ENCODE results near the gene HMBS.
"Not testable (repeated sequence)": the region's sequence is repeated elsewhere in the genome, so short reads cannot be mapped to it uniquely, and the experiment has no call there.

Gene HMBS

GRCh38 chr11:119118946-119119345, 34.3 kb downstream of the HMBS start:
- no peak for DNase-seq (ENCODE audit: low spot score)

GRCh38 chr11:119120639-119121007, 35.9 kb downstream of the HMBS start:
- no peak for DNase-seq (ENCODE audit: low spot score)

GRCh38 chr11:119121008-119121810, 36.5 kb downstream of the HMBS start, which contains the start of gene HINFP:
Gene HINFP (plus strand): TSS chr11:119121580. CDS start chr11:119126945, 5,365 bp downstream.
- DNase-seq (ENCODE audit: low spot score), result peak; percentile 100

GRCh38 chr11:119121811-119122124, 37.1 kb downstream of the HMBS start:
- DNase-seq (ENCODE audit: low spot score), result no peak

GRCh38 chr11:119125821-119126220, 41.1 kb downstream of the HMBS start:
- DNase-seq (ENCODE audit: low spot score), result no peak

- DNase-seq (ENCODE audit: low spot score), result no peak
Observed at GRCh38 chr11:119126675-119127268, 42.1 kb downstream of the HMBS start.

- DNase-seq (ENCODE audit: low spot score), result no peak
Observed at GRCh38 chr11:119130662-119131061, 46.0 kb downstream of the HMBS start.

GRCh38 chr11:119134389-119134978, 49.8 kb downstream of the HMBS start:
- no peak for DNase-seq (ENCODE audit: low spot score)

GRCh38 chr11:119139276-119139675, 54.6 kb downstream of the HMBS start:
- DNase-seq (ENCODE audit: low spot score), result not testable (repeated sequence)
